ENCODE measurements around the gene SH3RF2. TPM values are rescaled to one million over a fixed set of nuclear protein-coding genes. Genes with fewer than 3 reads are reported as not detected.

SH3RF2 gene
- total and polyA plus RNA-seq, 2 of the 13 experiments (the other 11 are each of a cell fraction or from before 2014, with no cell fraction given), result 2.6 to 3.7 TPM

DNA sequence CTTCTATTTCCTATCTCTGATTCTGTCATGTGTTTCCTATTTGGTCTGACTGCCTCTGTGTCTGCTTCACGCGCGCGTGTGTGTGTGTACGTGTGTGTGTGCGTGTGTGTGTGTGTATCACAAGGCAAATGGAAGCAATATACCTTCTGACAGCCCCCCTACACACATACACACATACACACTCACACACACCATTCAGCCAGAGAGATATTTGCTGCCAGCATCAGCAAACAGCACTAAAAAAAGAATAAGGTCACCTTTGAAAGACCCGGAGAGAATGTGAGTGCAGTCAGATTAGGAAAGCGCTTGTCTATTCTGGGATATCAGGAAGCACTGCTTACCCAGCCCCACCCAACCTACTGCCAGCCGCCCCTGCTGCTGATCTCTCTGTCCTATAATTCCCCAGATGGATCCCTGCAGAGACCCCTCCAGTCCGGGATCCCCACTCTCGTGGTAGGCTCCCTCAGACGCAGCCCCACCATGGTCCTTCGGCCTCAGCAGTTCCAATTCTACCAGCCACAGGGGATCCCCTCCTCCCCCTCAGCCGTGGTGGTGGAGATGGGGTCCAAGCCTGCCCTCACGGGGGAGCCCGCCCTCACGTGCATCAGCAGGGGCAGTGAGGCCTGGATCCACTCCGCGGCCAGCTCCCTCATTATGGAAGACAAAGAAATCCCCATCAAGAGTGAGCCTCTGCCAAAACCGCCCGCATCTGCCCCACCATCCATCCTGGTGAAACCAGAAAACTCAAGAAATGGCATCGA, 123.3 kb downstream of the SH3RF2 start:
- ATAC-seq (no peak), FAIRE-seq (no peak), DNase-seq (ENCODE audit: low spot score) (no peak)
- peaks cover 3 to 12% of the 10 kb centered on the region in 2 experiments; a peak in 4 of 5 replicates for H3K36me3 ChIP-seq (replicated peaks in 1 of 2; ENCODE audit: control insufficient read depth in 1 of 2, insufficient read depth in 2 of 2, low read length in 2 of 2)
- no peak overlapping the region for H2AFZ ChIP-seq (ENCODE audit: low read length)
- POLR2A ChIA-PET, result no interaction called here
- in situ Hi-C loops (cut with HindIII; ENCODE audit: extremely low pct_ligation_motif_present, low pct_unique_long_range_greater_than_20kb), result loop anchor here (10.0 kb wide), 2 partner anchors 225 to 375 kb away; partner anchors contain the start of gene PRELID2
- intact Hi-C loops (cut with micrococcal nuclease; ENCODE audit: unreplicated experiment), result no loop called here
- no peak overlapping the region for H3K4me3 ChIP-seq (replicated peaks in 1 of 3; ENCODE audit: insufficient read depth in 1 of 3, low read depth in 2 of 3, low read length in 3 of 3)
- no peaks in the 10 kb centered on the region for H3K4me1 ChIP-seq (ENCODE audit: insufficient read depth, low read length)
- H3K79me2 ChIP-seq (ENCODE audit: insufficient read depth, low read length), result no peaks in the 10 kb centered on the region
- no peaks in the 10 kb centered on the region for H4K20me1 ChIP-seq (ENCODE audit: insufficient read depth, low read length)
- no peak for TF ChIP-seq ARNTL (CRISPR knock-in tag; IDR thresholded peaks at IDR 0.05)
- no peak for TF ChIP-seq ZNF264 (CRISPR knock-in tag; IDR thresholded peaks at IDR 0.05)
- TF ChIP-seq ZNF274 (CRISPR knock-in tag; IDR thresholded peaks at IDR 0.05), result no peak
- TF ChIP-seq POGZ (CRISPR knock-in tag; IDR thresholded peaks at IDR 0.05), result no peak
- no peak for TF ChIP-seq NCOA2 (CRISPR knock-in tag; IDR thresholded peaks at IDR 0.05)
- TF ChIP-seq ZEB1 (IDR thresholded peaks at IDR 0.05; ENCODE audit: insufficient replicate concordance, low read depth), result no peak
- no peak for TF ChIP-seq ARNT (IDR thresholded peaks at IDR 0.05)
- no peak for TF ChIP-seq HNF4G (IDR thresholded peaks at IDR 0.05; ENCODE audit: borderline replicate concordance, low read depth, low read length)
- no peak for TF ChIP-seq HNF4G (CRISPR knock-in tag; IDR thresholded peaks at IDR 0.05; ENCODE audit: borderline replicate concordance, low read depth)
- TF ChIP-seq ZNF24 (IDR thresholded peaks at IDR 0.05), result no peak
- no peak for TF ChIP-seq ARHGAP35 (CRISPR knock-in tag; IDR thresholded peaks at IDR 0.05; ENCODE audit: borderline replicate concordance)
- TF ChIP-seq NFYC (CRISPR knock-in tag; IDR thresholded peaks at IDR 0.05), result no peak
- TF ChIP-seq ZNF891 (CRISPR knock-in tag; IDR thresholded peaks at IDR 0.05), result no peak
- TF ChIP-seq, protein P1, sequence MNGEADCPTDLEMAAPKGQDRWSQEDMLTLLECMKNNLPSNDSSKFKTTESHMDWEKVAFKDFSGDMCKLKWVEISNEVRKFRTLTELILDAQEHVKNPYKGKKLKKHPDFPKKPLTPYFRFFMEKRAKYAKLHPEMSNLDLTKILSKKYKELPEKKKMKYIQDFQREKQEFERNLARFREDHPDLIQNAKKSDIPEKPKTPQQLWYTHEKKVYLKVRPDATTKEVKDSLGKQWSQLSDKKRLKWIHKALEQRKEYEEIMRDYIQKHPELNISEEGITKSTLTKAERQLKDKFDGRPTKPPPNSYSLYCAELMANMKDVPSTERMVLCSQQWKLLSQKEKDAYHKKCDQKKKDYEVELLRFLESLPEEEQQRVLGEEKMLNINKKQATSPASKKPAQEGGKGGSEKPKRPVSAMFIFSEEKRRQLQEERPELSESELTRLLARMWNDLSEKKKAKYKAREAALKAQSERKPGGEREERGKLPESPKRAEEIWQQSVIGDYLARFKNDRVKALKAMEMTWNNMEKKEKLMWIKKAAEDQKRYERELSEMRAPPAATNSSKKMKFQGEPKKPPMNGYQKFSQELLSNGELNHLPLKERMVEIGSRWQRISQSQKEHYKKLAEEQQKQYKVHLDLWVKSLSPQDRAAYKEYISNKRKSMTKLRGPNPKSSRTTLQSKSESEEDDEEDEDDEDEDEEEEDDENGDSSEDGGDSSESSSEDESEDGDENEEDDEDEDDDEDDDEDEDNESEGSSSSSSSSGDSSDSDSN (CRISPR knock-in tag; IDR thresholded peaks at IDR 0.05), result no peak
- TF ChIP-seq ATF7 (IDR thresholded peaks at IDR 0.05), result no peak
- TF ChIP-seq ATF7 (CRISPR knock-in tag; IDR thresholded peaks at IDR 0.05), result no peak
- TF ChIP-seq SSRP1 (CRISPR knock-in tag; IDR thresholded peaks at IDR 0.05), result no peak
- TF ChIP-seq ZBTB1 (CRISPR knock-in tag; IDR thresholded peaks at IDR 0.05; ENCODE audit: borderline replicate concordance), result no peak
- TF ChIP-seq, protein P2, sequence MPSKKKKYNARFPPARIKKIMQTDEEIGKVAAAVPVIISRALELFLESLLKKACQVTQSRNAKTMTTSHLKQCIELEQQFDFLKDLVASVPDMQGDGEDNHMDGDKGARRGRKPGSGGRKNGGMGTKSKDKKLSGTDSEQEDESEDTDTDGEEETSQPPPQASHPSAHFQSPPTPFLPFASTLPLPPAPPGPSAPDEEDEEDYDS (CRISPR knock-in tag; IDR thresholded peaks at IDR 0.05), result no peak
- 94% methylated on average over 21 of the region's 22 CpGs for WGBS (ENCODE audit: low lambda C conversion rate)
- H3K9ac ChIP-seq (ENCODE audit: insufficient read depth, low read depth, low read length), result no peak overlapping the region
- CTCF ChIA-PET (ENCODE audit: low intra/inter-chr PET ratio, low total read pairs), result no interaction called here
- no peaks in the 10 kb centered on the region for H3K9me3 ChIP-seq (ENCODE audit: low read length)
- no TSS peak for BruUV-seq (replicated peaks)
- no peak overlapping the region for H3K4me2 ChIP-seq (ENCODE audit: low read depth, low read length)
- H3K27me3 ChIP-seq (ENCODE audit: control insufficient read depth in 1 of 2, insufficient read depth in 2 of 2, low read length in 2 of 2), result no peaks in the 10 kb centered on the region
- no peak overlapping the region for H3K27ac ChIP-seq (ENCODE audit: extremely low read length, insufficient read depth, low read length)
